Esophagus muscularis mucosa (tissue), 3 donors: ENCODE results near the gene PTCD1.
A peak's percentile ranks its signal among the peaks of the same experiment; 100 is the strongest.
"Not testable (repeated sequence)": the region's sequence is repeated elsewhere in the genome, so short reads cannot be mapped to it uniquely, and the experiment has no call there.

Source experiments
- POLR2A ChIP-seq: fragments of 450-650 bp; IDR thresholded peaks from one replicate; pipeline ENCODE4 v1.6.1; 2017; ENCODE audit warnings: antibody characterized with exemption, moderate library complexity, mild to moderate bottlenecking, low read depth
- POLR2AphosphoS5 ChIP-seq, 2 donors: sonication (generic); formaldehyde crosslinking; IDR thresholded peaks; one replicate each; pipeline ENCODE4 v1.6.1; 2017; ENCODE audit warnings: antibody characterized with exemption in 2 of 2
- TF ChIP-seq, protein P1 (sequence below), 3 experiments: fragments of 200-600 bp in 2 of 3; fragments of 450-650 bp in 1 of 3; sonication (generic) in 2 of 3; IDR thresholded peaks; one replicate each; pipeline ENCODE4 v1.5.1; 2017 to 2019; ENCODE audit warnings: antibody characterized with exemption in 3 of 3, mild to moderate bottlenecking in 2 of 3, moderate library complexity in 1 of 3

GRCh38 chr7:99415513-99416127 lies 23.0 kb downstream of the PTCD1 start:
- TF ChIP-seq, protein P1, sequence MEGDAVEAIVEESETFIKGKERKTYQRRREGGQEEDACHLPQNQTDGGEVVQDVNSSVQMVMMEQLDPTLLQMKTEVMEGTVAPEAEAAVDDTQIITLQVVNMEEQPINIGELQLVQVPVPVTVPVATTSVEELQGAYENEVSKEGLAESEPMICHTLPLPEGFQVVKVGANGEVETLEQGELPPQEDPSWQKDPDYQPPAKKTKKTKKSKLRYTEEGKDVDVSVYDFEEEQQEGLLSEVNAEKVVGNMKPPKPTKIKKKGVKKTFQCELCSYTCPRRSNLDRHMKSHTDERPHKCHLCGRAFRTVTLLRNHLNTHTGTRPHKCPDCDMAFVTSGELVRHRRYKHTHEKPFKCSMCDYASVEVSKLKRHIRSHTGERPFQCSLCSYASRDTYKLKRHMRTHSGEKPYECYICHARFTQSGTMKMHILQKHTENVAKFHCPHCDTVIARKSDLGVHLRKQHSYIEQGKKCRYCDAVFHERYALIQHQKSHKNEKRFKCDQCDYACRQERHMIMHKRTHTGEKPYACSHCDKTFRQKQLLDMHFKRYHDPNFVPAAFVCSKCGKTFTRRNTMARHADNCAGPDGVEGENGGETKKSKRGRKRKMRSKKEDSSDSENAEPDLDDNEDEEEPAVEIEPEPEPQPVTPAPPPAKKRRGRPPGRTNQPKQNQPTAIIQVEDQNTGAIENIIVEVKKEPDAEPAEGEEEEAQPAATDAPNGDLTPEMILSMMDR (IDR thresholded peaks at IDR 0.05): peak; percentile 51 to 77 (median 64)
- peak; percentile 19 to 20 for TF ChIP-seq POLR2AphosphoS5 (IDR thresholded peaks at IDR 0.05)
- TF ChIP-seq POLR2A: not testable (repeated sequence)
